ENCODE data around the gene TANC1. TPM values are rescaled to one million over a fixed set of nuclear protein-coding genes. Genes with fewer than 3 reads are reported as not detected.

Gene TANC1
- total RNA-seq, 1 donor from 2014 or later: not detected

DNA sequence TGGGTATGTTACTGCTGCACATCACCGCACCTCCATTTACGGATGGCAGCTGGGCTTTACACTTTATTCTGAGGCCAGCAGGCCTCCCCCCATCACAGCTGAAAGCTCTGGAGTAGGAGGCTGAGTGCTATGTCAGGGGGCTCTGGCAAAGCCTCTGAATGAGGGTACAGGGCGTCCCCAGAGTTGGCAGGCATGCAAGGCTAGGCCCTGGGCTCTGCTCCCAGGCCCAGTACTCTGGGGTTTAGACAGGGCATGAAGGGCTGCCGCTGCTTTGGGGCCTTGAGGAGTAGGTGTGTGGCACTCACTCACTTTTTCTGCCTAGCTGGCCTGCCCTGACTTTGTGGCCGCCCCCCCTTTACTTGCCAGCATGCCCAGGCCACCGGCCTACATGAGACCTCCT lies 227.3 kb downstream of the TANC1 start:
- ChIA-PET POLR2A (no interaction called here), CTCF (no interaction called here)
- H3K4me3 Mint-ChIP-seq: no peak overlapping the region
- ATAC-seq (ENCODE audit: low read depth): no peak
- intact Hi-C loops (cut with micrococcal nuclease): no loop called here
- H3K36me3 Mint-ChIP-seq (ENCODE audit: low read depth): no peaks in the 10 kb centered on the region
- no peaks in the 10 kb centered on the region for H3K9me3 Mint-ChIP-seq
- TF ChIP-seq, protein P1, sequence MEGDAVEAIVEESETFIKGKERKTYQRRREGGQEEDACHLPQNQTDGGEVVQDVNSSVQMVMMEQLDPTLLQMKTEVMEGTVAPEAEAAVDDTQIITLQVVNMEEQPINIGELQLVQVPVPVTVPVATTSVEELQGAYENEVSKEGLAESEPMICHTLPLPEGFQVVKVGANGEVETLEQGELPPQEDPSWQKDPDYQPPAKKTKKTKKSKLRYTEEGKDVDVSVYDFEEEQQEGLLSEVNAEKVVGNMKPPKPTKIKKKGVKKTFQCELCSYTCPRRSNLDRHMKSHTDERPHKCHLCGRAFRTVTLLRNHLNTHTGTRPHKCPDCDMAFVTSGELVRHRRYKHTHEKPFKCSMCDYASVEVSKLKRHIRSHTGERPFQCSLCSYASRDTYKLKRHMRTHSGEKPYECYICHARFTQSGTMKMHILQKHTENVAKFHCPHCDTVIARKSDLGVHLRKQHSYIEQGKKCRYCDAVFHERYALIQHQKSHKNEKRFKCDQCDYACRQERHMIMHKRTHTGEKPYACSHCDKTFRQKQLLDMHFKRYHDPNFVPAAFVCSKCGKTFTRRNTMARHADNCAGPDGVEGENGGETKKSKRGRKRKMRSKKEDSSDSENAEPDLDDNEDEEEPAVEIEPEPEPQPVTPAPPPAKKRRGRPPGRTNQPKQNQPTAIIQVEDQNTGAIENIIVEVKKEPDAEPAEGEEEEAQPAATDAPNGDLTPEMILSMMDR (IDR thresholded peaks at IDR 0.05): no peak
- no peak for DNase-seq
- peaks cover 2% of the 10 kb centered on the region for H3K4me1 Mint-ChIP-seq
- H3K27me3 Mint-ChIP-seq: peaks cover 7% of the 10 kb centered on the region
- no peak overlapping the region for H3K27ac Mint-ChIP-seq

DNA sequence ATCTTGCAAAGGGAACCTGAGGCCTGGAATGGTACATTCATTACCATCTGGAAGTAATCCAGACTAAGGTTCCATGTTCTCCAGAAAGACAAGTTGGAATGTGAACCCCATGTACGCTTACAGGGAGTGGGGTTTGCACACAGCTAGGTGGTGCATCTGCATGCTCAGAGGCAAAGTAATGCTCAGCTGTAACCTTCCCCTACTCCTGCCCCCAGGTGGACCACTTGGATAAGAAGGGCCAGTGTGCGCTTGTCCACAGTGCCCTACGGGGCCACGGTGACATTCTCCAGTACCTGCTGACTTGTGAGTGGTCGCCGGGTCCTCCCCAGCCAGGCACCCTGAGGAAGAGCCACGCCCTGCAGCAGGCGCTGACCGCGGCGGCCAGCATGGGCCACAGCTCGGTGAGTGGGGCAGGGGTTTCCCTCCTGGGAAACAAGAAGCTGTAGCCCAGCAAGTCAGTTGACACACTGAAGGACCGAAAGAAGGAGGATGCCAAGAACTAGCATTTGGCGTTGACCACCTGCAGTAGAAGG lies 228.0 kb downstream of the TANC1 start:
- H3K27ac Mint-ChIP-seq: no peak overlapping the region

DNA sequence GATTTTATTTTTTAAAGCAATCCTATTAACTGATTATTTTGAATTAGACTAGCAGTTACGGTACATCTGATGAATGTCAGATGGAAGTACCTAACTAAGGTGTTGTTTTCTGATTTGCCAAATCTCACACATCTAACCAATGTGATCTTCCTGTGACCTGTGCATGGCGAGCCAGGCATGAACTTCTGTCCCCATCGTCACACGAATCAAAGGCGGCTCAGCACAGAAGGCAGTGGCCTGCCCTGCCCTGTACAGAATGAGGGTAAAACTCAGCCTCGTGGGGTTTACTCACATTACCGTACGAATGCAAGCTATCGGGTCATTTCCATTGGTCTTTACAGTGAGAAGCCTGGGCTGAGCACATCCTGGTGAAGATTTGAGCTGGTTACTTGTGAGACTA lies 230.8 kb downstream of the TANC1 start:
- H3K9me3 Mint-ChIP-seq: no peaks in the 10 kb centered on the region
- no peak overlapping the region for H3K27ac Mint-ChIP-seq
- ATAC-seq (ENCODE audit: low read depth) (no peak), DNase-seq (no peak)
- peaks cover 7% of the 10 kb centered on the region for H3K27me3 Mint-ChIP-seq
- H3K4me3 Mint-ChIP-seq: no peak overlapping the region
- CTCF ChIA-PET: no interaction called here
- intact Hi-C loops (cut with micrococcal nuclease): no loop called here
- TF ChIP-seq, protein P1 (IDR thresholded peaks at IDR 0.05): no peak
- POLR2A ChIA-PET: no interaction called here
- H3K4me1 Mint-ChIP-seq: peaks cover 13% of the 10 kb centered on the region
- no peaks in the 10 kb centered on the region for H3K36me3 Mint-ChIP-seq (ENCODE audit: low read depth)

More for the DNA sequence above, 228.0 kb downstream of the TANC1 start:
- Mint-ChIP-seq H3K4me3 (no peak overlapping the region), H3K9me3 (no peaks in the 10 kb centered on the region), H3K4me1 (peaks cover 9% of the 10 kb centered on the region), H3K27me3 (peaks cover 7% of the 10 kb centered on the region), H3K36me3 (ENCODE audit: low read depth) (no peaks in the 10 kb centered on the region)
- ChIA-PET CTCF (no interaction called here), POLR2A (no interaction called here)
- no peak for DNase-seq
- no peak for ATAC-seq (ENCODE audit: low read depth)
- TF ChIP-seq, protein P1 (IDR thresholded peaks at IDR 0.05): no peak
- intact Hi-C loops (cut with micrococcal nuclease): no loop called here

DNA sequence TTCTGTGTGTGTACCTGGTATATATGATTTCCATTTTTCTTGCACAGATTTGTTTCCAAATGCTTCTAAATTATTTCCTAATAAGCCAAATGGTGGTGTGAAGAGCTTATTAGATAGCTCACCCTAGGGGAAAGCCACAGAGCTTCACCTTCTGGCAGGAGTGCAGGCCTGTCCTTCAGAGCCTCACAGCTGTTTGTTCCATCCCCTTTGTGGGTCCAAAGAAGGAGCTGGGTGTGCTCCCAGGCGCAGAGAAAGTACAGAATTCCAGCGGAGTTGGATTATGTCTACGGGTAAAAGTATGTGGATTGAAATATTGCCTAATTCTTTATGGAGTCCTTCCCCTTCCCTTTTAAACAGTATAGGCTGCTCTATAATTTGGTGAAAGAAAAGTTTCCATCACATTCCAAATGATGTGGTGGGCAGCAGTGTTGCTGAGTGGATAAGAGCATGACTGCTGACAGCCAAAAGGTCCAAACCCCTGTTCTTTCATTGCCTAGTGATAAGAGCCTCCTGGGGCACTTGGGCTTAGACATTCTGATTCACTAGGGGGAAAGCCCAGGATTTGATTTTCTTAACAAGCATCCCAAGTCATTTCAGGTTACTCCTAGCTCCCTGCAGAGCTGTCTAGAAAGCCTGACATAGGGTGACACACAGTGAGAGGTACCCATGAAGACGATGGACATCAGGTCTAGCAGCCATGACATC lies 231.5 kb downstream of the TANC1 start:
- Mint-ChIP-seq H3K36me3 (ENCODE audit: low read depth) (no peaks in the 10 kb centered on the region), H3K27me3 (peaks cover 7% of the 10 kb centered on the region), H3K4me1 (peaks cover 13% of the 10 kb centered on the region), H3K4me3 (no peak overlapping the region), H3K27ac (peak overlapping the region; percentile 20), H3K9me3 (no peaks in the 10 kb centered on the region)
- DNase-seq (no peak), ATAC-seq (ENCODE audit: low read depth) (no peak)
- intact Hi-C loops (cut with micrococcal nuclease): no loop called here
- ChIA-PET CTCF (no interaction called here), POLR2A (no interaction called here)
- TF ChIP-seq, protein P1 (IDR thresholded peaks at IDR 0.05): no peak

DNA sequence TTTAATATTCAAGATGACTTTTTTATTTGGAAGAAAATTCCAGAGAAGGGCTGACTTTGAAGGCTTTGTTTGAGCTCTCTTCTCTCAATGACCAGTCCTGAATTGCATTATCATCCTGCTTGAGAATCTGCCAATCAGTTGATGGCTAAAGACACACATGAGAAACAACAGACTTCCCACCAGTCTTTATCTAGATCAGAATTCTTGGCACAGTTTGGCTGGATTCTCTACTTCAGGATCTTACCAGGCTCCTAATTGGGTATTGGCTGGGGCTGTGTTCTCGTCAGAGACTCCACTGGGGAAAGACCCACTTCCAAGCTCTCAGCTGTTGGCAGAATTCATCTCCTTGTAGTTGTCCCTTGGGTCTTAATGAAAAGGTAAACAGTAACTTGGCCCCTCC lies 232.1 kb downstream of the TANC1 start:
- no peak overlapping the region for H3K27ac Mint-ChIP-seq
- POLR2A ChIA-PET: no interaction called here
- H3K27me3 Mint-ChIP-seq: peaks cover 7% of the 10 kb centered on the region
- DNase-seq (no peak), ATAC-seq (ENCODE audit: low read depth) (no peak)
- H3K4me3 Mint-ChIP-seq: no peak overlapping the region
- intact Hi-C loops (cut with micrococcal nuclease): no loop called here
- TF ChIP-seq, protein P1 (IDR thresholded peaks at IDR 0.05): no peak
- CTCF ChIA-PET: no interaction called here
- no peaks in the 10 kb centered on the region for H3K36me3 Mint-ChIP-seq (ENCODE audit: low read depth)
- H3K9me3 Mint-ChIP-seq: no peaks in the 10 kb centered on the region
- H3K4me1 Mint-ChIP-seq: peaks cover 13% of the 10 kb centered on the region

Measured in activated B cell treated with CpG ODN at 0.5 μM for 24 hours (primary cell).